ENCODE data around the gene GARNL3. TPM values are rescaled to one million over a fixed set of nuclear protein-coding genes. Genes with fewer than 3 reads are reported as not detected.

GARNL3 gene
- total and polyA plus RNA-seq, 2 of the 13 experiments (the other 11 are each of a cell fraction or from before 2014, with no cell fraction given) = 3.9 to 11.0 TPM

- TF ChIP-seq MLX (CRISPR knock-in tag; IDR thresholded peaks at IDR 0.05) (no peak), ZNF407 (CRISPR knock-in tag; IDR thresholded peaks at IDR 0.05; ENCODE audit: not compliant biosample characterization) (no peak), ZBTB42 (CRISPR knock-in tag; IDR thresholded peaks at IDR 0.05) (no peak), PLSCR1 (CRISPR knock-in tag; IDR thresholded peaks at IDR 0.05; ENCODE audit: borderline replicate concordance) (0 out of 2 replicates have a peak, but pooled peaks have one; percentile 39), ZNF784 (CRISPR knock-in tag; IDR thresholded peaks at IDR 0.05; ENCODE audit: borderline replicate concordance) (0 out of 2 replicates have a peak, but pooled peaks have one; percentile 29), ZNF549 (CRISPR knock-in tag; IDR thresholded peaks at IDR 0.05) (no peak), GLI4 (CRISPR knock-in tag; IDR thresholded peaks at IDR 0.05; ENCODE audit: borderline replicate concordance) (0 out of 2 replicates have a peak, but pooled peaks have one; percentile 62), ZNF605 (CRISPR knock-in tag; IDR thresholded peaks at IDR 0.05) (no peak), JUNB (CRISPR knock-in tag; IDR thresholded peaks at IDR 0.05; ENCODE audit: borderline replicate concordance) (no peak), SATB2 (CRISPR knock-in tag; IDR thresholded peaks at IDR 0.05) (no peak), ZNF670 (CRISPR knock-in tag; IDR thresholded peaks at IDR 0.05; ENCODE audit: borderline replicate concordance) (no peak), ZBTB8A (CRISPR knock-in tag; IDR thresholded peaks at IDR 0.05; ENCODE audit: borderline replicate concordance, low read depth) (no peak), RNF2 (conservative IDR thresholded peaks at IDR 0.05; ENCODE audit: low read depth) (peak; percentile 66; the same call in 1 of the 2 replicates), REL (CRISPR knock-in tag; conservative IDR thresholded peaks at IDR 0.05) (no peak), ZBTB38 (CRISPR knock-in tag; IDR thresholded peaks at IDR 0.05) (peak; percentile 41; the same call in 1 of the 2 replicates)
Measured at GRCh38 chr9:127224178-127224882, 40.2 kb upstream of the GARNL3 start (continued).
